ENCODE data around the gene SUGCT.

- TF ChIP-seq POLR2A (IDR thresholded peaks at IDR 0.05) = no peak
- TF ChIP-seq, protein P1, sequence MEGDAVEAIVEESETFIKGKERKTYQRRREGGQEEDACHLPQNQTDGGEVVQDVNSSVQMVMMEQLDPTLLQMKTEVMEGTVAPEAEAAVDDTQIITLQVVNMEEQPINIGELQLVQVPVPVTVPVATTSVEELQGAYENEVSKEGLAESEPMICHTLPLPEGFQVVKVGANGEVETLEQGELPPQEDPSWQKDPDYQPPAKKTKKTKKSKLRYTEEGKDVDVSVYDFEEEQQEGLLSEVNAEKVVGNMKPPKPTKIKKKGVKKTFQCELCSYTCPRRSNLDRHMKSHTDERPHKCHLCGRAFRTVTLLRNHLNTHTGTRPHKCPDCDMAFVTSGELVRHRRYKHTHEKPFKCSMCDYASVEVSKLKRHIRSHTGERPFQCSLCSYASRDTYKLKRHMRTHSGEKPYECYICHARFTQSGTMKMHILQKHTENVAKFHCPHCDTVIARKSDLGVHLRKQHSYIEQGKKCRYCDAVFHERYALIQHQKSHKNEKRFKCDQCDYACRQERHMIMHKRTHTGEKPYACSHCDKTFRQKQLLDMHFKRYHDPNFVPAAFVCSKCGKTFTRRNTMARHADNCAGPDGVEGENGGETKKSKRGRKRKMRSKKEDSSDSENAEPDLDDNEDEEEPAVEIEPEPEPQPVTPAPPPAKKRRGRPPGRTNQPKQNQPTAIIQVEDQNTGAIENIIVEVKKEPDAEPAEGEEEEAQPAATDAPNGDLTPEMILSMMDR (IDR thresholded peaks at IDR 0.05) = no peak
Measured at GRCh38 chr7:40866601-40867000, 731.8 kb downstream of the SUGCT start.
